Measurements from ENCODE around the gene RABGAP1L. TPM values are rescaled to one million over a fixed set of nuclear protein-coding genes. Genes with fewer than 3 reads are reported as not detected.

The RABGAP1L gene
- total and polyA plus RNA-seq, 12 donors: 13.0 to 167 (median 109) TPM

DNA sequence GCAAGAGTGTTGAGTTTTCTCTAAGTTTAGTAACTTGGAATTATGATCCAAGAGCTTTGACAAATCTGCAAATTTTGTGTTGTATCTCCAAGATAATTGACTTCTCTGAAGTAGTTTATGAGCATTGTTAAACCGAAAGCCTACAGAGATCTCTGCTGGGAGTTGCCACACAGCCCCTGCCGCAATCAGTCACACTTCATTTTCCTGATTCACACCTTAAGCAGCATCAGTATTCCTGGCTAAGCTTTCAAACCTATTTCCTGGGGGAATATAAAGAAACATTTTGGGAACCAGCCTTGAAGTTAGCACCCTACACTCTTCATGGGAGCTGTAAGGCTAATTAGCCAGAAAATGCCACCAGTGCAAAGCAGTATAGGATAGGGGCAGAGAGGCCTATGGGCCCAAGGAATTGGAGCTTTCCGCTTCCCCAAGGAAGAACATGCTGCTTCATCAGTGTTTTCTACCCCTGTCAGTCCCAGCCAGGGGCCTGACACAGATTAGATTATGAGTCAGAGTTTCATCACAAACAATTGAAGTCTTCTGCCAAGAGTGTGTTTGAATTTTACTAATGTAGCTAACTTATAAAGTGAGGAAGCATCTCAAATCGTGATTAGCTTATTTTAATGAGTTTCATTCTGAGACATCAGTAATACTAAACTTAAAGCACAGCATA is 817.3 kb downstream of the RABGAP1L start:
- Histone ChIP-seq H3K4me1 (peaks cover 0 to 28% (median 8%) of the 10 kb centered on the region in 9 donors), H3K36me3 (peaks cover 0 to 51% (median 8%) of the 10 kb centered on the region in 9 donors), H3K4me3 (no peak overlapping the region), H3K9me3 (no peaks in the 10 kb centered on the region), H3K27me3 (no peaks in the 10 kb centered on the region), H3K27ac (peak overlapping the region in 1 of 10 donors; percentile 30)
- 76 to 86% methylated on average over 4 of the region's 4 CpGs for WGBS, 2 donors
- DNase-seq (no peak), ATAC-seq (peak in 1 of 8 donors; percentile 78)
- no peak for TF ChIP-seq CTCF (IDR thresholded peaks at IDR 0.05)
- intact Hi-C loops (cut with DNase I): loop anchor here in 1 of 10 donors (10.0 kb wide), 1 partner anchor 112 kb away; no protein-coding TSS in a partner anchor

DNA sequence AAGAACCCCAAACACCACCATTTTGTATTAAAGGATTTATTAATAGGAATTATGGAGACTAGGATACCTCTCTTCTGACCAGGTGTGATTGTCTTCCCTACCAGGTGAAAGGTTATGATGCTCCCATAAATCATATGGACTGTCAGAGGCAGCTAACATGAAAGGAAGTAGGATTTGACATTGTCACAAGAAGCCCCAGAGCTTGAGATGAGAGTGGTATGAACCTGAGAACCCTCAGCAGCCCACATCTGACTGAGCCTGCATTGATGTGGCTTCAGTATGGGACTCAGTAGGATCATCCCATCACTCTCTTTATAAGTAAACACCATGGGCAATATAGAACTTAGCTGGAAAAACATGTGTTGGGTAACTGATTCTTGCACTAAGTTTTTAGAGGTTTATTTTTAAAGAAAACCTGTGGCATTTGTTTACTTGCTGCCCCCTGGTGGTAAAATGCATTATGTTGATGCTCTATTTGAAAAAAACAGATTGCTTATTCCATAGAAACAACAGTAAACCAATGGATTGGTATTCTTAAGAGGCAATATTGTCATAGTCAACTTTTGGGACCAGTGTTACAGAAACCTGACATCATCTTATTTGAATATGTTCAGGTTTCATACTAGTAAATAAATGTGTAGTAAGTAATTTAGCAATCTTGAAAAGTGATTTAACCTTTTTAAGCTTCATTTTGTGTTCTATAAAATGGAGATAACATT is 823.8 kb downstream of the RABGAP1L start:
- peak; percentile 42 to 80 (median 73) for TF ChIP-seq CTCF (IDR thresholded peaks at IDR 0.05)
- no peak for DNase-seq
- no peak overlapping the region for H3K4me3 ChIP-seq
- H3K27ac ChIP-seq: no peak overlapping the region
- intact Hi-C loops (cut with DNase I): loop anchor here in 8 of 10 donors (1.0 to 10.0 kb wide), 6 partner anchors 98 to 1501 kb away; no protein-coding TSS in a partner anchor
- H3K27me3 ChIP-seq: no peaks in the 10 kb centered on the region
- peaks cover 0 to 60% (median 12%) of the 10 kb centered on the region in 9 donors for H3K36me3 ChIP-seq
- no peaks in the 10 kb centered on the region for H3K4me1 ChIP-seq
- no peaks in the 10 kb centered on the region for H3K9me3 ChIP-seq
- ATAC-seq: no peak

DNA sequence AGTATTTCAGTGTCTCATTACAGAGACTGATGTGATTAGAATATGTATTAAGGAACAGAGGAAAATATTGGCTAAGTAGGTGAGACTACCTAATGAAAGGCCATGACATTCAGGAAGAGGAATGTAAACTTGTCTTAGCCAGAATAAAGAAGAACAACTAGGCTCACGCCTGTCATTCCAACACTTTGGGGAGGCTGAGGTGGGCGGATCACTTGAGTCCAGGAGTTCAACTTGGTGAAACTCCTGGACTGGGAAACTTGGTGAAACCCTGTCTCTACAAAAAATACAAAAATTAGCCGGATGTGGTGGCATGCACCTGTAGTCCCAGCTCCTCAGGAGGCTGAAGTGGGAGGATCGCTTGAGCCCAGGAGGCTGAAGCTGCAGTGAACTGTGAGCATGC is 825.6 kb downstream of the RABGAP1L start:
- ATAC-seq: no peak
- intact Hi-C loops (cut with DNase I): loop anchor here in 5 of 10 donors (5.0 to 10.0 kb wide), 4 partner anchors 100 to 1503 kb away; no protein-coding TSS in a partner anchor
- 97 to 98% methylated on average over 4 of the region's 4 CpGs for WGBS, 2 donors
- no peak for DNase-seq
- Histone ChIP-seq H3K36me3 (peaks cover 0 to 47% (median 4%) of the 10 kb centered on the region in 9 donors), H3K9me3 (no peaks in the 10 kb centered on the region), H3K4me1 (peaks cover 0 to 8% (median 3%) of the 10 kb centered on the region in 9 donors), H3K4me3 (no peak overlapping the region), H3K27me3 (no peaks in the 10 kb centered on the region), H3K27ac (no peak overlapping the region)
- no peak for TF ChIP-seq CTCF (IDR thresholded peaks at IDR 0.05)

- ATAC-seq (no peak), DNase-seq (no peak)
- H3K27me3 ChIP-seq: no peaks in the 10 kb centered on the region
- H3K9me3 ChIP-seq: no peaks in the 10 kb centered on the region
- no peak for TF ChIP-seq CTCF (IDR thresholded peaks at IDR 0.05)
- intact Hi-C loops (cut with DNase I): loop anchor here in 2 of 10 donors (10.0 kb wide), 2 partner anchors 104 to 214 kb away; no protein-coding TSS in a partner anchor
- H3K36me3 ChIP-seq: peaks cover 0 to 29% (median 0%) of the 10 kb centered on the region in 9 donors
- H3K4me1 ChIP-seq: peaks cover 0 to 19% (median 3%) of the 10 kb centered on the region in 9 donors
- H3K4me3 ChIP-seq: no peak overlapping the region
- H3K27ac ChIP-seq: no peak overlapping the region
These were observed 829.2 kb downstream of the RABGAP1L start for GRCh38 chr1:174988539-174988938.
